ENCODE measurements around the gene RERG.

DNA sequence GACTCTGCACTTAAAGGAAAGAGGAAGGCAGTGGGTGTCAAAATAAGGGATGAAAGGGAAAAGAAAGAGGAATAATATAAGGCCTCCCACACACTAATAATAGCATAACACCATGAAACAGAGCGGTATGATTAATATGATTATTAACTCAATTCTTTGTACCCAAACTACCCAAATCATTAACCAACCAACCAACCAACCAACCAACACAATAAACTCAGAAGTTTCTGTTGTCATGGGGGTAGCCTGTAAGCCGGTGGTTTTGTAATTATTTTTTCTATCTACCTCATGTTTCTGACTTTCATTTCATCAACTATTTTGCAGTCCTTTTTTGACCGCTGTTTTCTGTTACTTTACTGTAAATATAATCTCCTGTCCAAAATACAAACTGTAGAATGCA, 105.8 kb downstream of the RERG start:
- TF ChIP-seq, protein P1, sequence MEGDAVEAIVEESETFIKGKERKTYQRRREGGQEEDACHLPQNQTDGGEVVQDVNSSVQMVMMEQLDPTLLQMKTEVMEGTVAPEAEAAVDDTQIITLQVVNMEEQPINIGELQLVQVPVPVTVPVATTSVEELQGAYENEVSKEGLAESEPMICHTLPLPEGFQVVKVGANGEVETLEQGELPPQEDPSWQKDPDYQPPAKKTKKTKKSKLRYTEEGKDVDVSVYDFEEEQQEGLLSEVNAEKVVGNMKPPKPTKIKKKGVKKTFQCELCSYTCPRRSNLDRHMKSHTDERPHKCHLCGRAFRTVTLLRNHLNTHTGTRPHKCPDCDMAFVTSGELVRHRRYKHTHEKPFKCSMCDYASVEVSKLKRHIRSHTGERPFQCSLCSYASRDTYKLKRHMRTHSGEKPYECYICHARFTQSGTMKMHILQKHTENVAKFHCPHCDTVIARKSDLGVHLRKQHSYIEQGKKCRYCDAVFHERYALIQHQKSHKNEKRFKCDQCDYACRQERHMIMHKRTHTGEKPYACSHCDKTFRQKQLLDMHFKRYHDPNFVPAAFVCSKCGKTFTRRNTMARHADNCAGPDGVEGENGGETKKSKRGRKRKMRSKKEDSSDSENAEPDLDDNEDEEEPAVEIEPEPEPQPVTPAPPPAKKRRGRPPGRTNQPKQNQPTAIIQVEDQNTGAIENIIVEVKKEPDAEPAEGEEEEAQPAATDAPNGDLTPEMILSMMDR (IDR thresholded peaks at IDR 0.05; ENCODE audit: low read depth, low read length, missing input control) = no peak
- TF ChIP-seq, protein P2, sequence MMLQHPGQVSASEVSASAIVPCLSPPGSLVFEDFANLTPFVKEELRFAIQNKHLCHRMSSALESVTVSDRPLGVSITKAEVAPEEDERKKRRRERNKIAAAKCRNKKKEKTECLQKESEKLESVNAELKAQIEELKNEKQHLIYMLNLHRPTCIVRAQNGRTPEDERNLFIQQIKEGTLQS (IDR thresholded peaks at IDR 0.05) = no peak
- TF ChIP-seq, protein P3, sequence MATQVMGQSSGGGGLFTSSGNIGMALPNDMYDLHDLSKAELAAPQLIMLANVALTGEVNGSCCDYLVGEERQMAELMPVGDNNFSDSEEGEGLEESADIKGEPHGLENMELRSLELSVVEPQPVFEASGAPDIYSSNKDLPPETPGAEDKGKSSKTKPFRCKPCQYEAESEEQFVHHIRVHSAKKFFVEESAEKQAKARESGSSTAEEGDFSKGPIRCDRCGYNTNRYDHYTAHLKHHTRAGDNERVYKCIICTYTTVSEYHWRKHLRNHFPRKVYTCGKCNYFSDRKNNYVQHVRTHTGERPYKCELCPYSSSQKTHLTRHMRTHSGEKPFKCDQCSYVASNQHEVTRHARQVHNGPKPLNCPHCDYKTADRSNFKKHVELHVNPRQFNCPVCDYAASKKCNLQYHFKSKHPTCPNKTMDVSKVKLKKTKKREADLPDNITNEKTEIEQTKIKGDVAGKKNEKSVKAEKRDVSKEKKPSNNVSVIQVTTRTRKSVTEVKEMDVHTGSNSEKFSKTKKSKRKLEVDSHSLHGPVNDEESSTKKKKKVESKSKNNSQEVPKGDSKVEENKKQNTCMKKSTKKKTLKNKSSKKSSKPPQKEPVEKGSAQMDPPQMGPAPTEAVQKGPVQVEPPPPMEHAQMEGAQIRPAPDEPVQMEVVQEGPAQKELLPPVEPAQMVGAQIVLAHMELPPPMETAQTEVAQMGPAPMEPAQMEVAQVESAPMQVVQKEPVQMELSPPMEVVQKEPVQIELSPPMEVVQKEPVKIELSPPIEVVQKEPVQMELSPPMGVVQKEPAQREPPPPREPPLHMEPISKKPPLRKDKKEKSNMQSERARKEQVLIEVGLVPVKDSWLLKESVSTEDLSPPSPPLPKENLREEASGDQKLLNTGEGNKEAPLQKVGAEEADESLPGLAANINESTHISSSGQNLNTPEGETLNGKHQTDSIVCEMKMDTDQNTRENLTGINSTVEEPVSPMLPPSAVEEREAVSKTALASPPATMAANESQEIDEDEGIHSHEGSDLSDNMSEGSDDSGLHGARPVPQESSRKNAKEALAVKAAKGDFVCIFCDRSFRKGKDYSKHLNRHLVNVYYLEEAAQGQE (IDR thresholded peaks at IDR 0.05) = no peak
- TF ChIP-seq FOXA1 (IDR thresholded peaks at IDR 0.05) (no peak), GABPA (IDR thresholded peaks at IDR 0.05 in 1 of 2, conservative IDR thresholded peaks at IDR 0.05 in 1 of 2) (no peak), TAF1 (conservative IDR thresholded peaks at IDR 0.05) (no peak), SP1 (IDR thresholded peaks at IDR 0.05) (no peak), JUND (IDR thresholded peaks at IDR 0.05) (no peak), EGR1 (IDR thresholded peaks at IDR 0.05; ENCODE audit: low read depth in 2 of 2) (no peak), RAD21 (IDR thresholded peaks at IDR 0.05) (no peak)
